IMR-90 (cell line): Measurements from ENCODE around the gene FLNA. TPM values are rescaled to one million over a fixed set of nuclear protein-coding genes. Genes with fewer than 3 reads are reported as not detected.

ENCODE experiments used
- ATAC-seq: fragments of 200-7000 bp; cut with Tn5 transposase; 2 replicates; pipeline ENCODE4 v1.9.1; 2020; ENCODE audit warnings: low read depth, mild to moderate bottlenecking, moderate library complexity
- BruUV-seq: library from RNA; stranded (reverse); fragments of 400-500 nt; replicated peaks from 2 replicates; lab custom pipeline; 2021; lab: Mats Ljungman, UMichigan
- CTCF ChIA-PET: fragments of 300-600 bp; formaldehyde crosslinking; extraction: SDS; loops from one replicate; lab custom pipeline; 2021; ENCODE audit warnings: antibody characterized with exemption; lab: Yijun Ruan, JAX
- POLR2A ChIA-PET: fragments of 300-600 bp; sonication (Branson Sonifier 250); formaldehyde crosslinking; loops from one replicate; lab custom pipeline; 2022; ENCODE audit warnings: antibody characterized with exemption; ENCODE audit not compliant: unreplicated experiment; lab: Charles Lee
- DNase-seq: peaks from one replicate; pipeline ENCODE4 v3.0.0; 2013
- H2AFZ ChIP-seq: replicated peaks from 2 replicates; pipeline ENCODE3; 2013; ENCODE audit warnings: low read length, mild to moderate bottlenecking; ENCODE audit not compliant: poor library complexity
- H2AK5ac ChIP-seq: 2 replicates; pipeline ENCODE4 v1.6.1; 2013; ENCODE audit warnings: low read depth, low read length, inconsistent platforms
- H2AK9ac ChIP-seq: replicated peaks from 2 replicates; pipeline ENCODE3; 2013; ENCODE audit warnings: mild to moderate bottlenecking, low read depth, low read length, moderate library complexity; ENCODE audit not compliant: poor library complexity
- H2BK120ac ChIP-seq: 2 replicates; pipeline ENCODE4 v1.6.1; 2013; ENCODE audit warnings: low read depth, low read length, inconsistent platforms
- H2BK15ac ChIP-seq: 3 replicates; pipeline ENCODE4 v1.6.1; 2013; ENCODE audit warnings: low read depth, low read length, inconsistent platforms
- H2BK20ac ChIP-seq: 2 replicates; pipeline ENCODE4 v1.6.1; 2013; ENCODE audit warnings: low read depth, mild to moderate bottlenecking, inconsistent platforms, low read length, moderate library complexity
- H2BK5ac ChIP-seq: 2 replicates; pipeline ENCODE4 v1.6.1; 2013; ENCODE audit warnings: mild to moderate bottlenecking, low read depth, low read length, inconsistent platforms; ENCODE audit not compliant: poor library complexity, severe bottlenecking
- H3K14ac ChIP-seq: replicated peaks from 2 replicates; pipeline ENCODE4 v1.6.1; 2013; ENCODE audit warnings: low read depth, low read length, inconsistent platforms
- H3K18ac ChIP-seq: 2 replicates; pipeline ENCODE4 v1.6.1; 2013; ENCODE audit warnings: low read depth, low read length, control low read depth
- H3K23ac ChIP-seq: 2 replicates; pipeline ENCODE4 v1.6.1; 2013; ENCODE audit warnings: low read depth, low read length, inconsistent platforms
- H3K27ac ChIP-seq: 2 replicates; pipeline ENCODE4 v1.5.1; 2013; ENCODE audit warnings: mild to moderate bottlenecking, control low read depth, low read length; ENCODE audit not compliant: insufficient read depth
- H3K27me3 ChIP-seq: 2 replicates; pipeline ENCODE4 v1.6.1; 2013; ENCODE audit warnings: low read length; ENCODE audit not compliant: control insufficient read depth, insufficient read depth
- H3K36me3 ChIP-seq: 2 replicates; pipeline ENCODE4 v1.6.1; 2013; ENCODE audit warnings: low read length, mixed read lengths; ENCODE audit not compliant: control insufficient read depth, insufficient read depth
- H3K4ac ChIP-seq: 2 replicates; pipeline ENCODE4 v1.6.1; 2013; ENCODE audit warnings: low read depth, low read length, inconsistent platforms
- H3K4me1 ChIP-seq: 2 replicates; pipeline ENCODE4 v1.6.1; 2013; ENCODE audit warnings: low read length, mixed read lengths; ENCODE audit not compliant: control insufficient read depth, insufficient read depth
- H3K4me2 ChIP-seq: 2 replicates; pipeline ENCODE4 v1.6.1; 2013; ENCODE audit warnings: low read depth, mild to moderate bottlenecking, control low read depth, low read length, moderate library complexity
- H3K4me3 ChIP-seq: 2 replicates; pipeline ENCODE4 v1.5.1; 2013; ENCODE audit warnings: low read depth, mild to moderate bottlenecking, control low read depth, low read length, moderate library complexity; ENCODE audit not compliant: insufficient read depth
- H3K56ac ChIP-seq: 2 replicates; pipeline ENCODE4 v1.6.1; 2013; ENCODE audit warnings: low read length, inconsistent platforms; ENCODE audit not compliant: insufficient read depth; ENCODE audit errors: extremely low read depth
- H3K79me1 ChIP-seq, 2 experiments: 2 replicates each; pipeline ENCODE4 v1.6.1; 2013; ENCODE audit warnings: low read length in 2 of 2, inconsistent platforms in 1 of 2, low read depth in 1 of 2
- H3K9ac ChIP-seq: 2 replicates; pipeline ENCODE4 v1.6.1; 2013; ENCODE audit warnings: low read depth, low read length, control low read depth
- H3K9me1 ChIP-seq: 2 replicates; pipeline ENCODE4 v1.6.1; 2013; ENCODE audit warnings: low read length, inconsistent platforms; ENCODE audit not compliant: insufficient read depth
- H3K9me3 ChIP-seq: 2 replicates; pipeline ENCODE4 v1.6.1; 2013; ENCODE audit warnings: low read length; ENCODE audit not compliant: control insufficient read depth, insufficient read depth
- H4K20me1 ChIP-seq: 2 replicates; pipeline ENCODE4 v1.6.1; 2013; ENCODE audit warnings: low read length, inconsistent platforms; ENCODE audit not compliant: insufficient read depth
- H4K5ac ChIP-seq: 2 replicates; pipeline ENCODE4 v1.6.1; 2013; ENCODE audit warnings: mild to moderate bottlenecking, low read depth, low read length, control low read depth
- H4K8ac ChIP-seq, 2 experiments: 2 replicates each; pipeline ENCODE4 v1.6.1; 2013; ENCODE audit warnings: low read depth in 2 of 2, low read length in 2 of 2, control low read depth in 1 of 2, inconsistent platforms in 1 of 2
- H4K91ac ChIP-seq: 2 replicates; pipeline ENCODE4 v1.6.1; 2013; ENCODE audit warnings: low read depth, low read length, inconsistent platforms; ENCODE audit not compliant: insufficient read depth
- CTCF ChIP-seq: conservative IDR thresholded peaks from 2 replicates; pipeline ENCODE4 v1.5.1; 2012; ENCODE audit warnings: mild to moderate bottlenecking, low read depth, low read length, improper control_type of control experiment
- SMC3 ChIP-seq: fragments of 150-350 bp; IDR thresholded peaks from 2 replicates; pipeline ENCODE4 v1.6.1; 2016; ENCODE audit warnings: low read depth, mild to moderate bottlenecking, antibody characterized with exemption, low read length, moderate library complexity
- WGBS, 2 experiments: methylation state at CpG; one replicate each; pipeline versions ENCODE4 v1.1.5 to v1.1.7; 2013; ENCODE audit warnings: missing lambda C conversion rate in 2 of 2; ENCODE audit not compliant: insufficient read length in 1 of 2; ENCODE audit errors: extremely low coverage in 2 of 2; 5-methylcytosine and 5-hydroxymethylcytosine counted together
- dilution Hi-C: fragments of 300-500 bp; cut with HindIII; formaldehyde crosslinking; loops from one replicate; pipeline ENCODE4 v1.14.3; 2018; ENCODE audit warnings: low sequenced_read_pairs; ENCODE audit not compliant: unreplicated experiment
- in situ Hi-C: fragments of 300-500 bp; cut with MboI; formaldehyde crosslinking; loops from 3 replicates; pipeline ENCODE4 v1.14.3; 2019; ENCODE audit warnings: low sequenced_read_pairs, inconsistent platforms, mixed read lengths
- intact Hi-C: fragments of 100-400 bp; cut with micrococcal nuclease; formaldehyde crosslinking; loops from 2 replicates; pipeline ENCODE4 v1.10.0; 2022
- polyA plus RNA-seq, 3 experiments: library from polyadenylated mRNA; depleted of rRNA; stranded (reverse); fragments of >200 nt; gene quantifications; 2 replicates each; pipeline ENCODE4 v1.2.3, GENCODE V29; 2012; ENCODE audit warnings: low replicate concordance in 1 of 3
- total RNA-seq: library from RNA; depleted of rRNA; stranded (reverse); fragments of >200 nt; gene quantifications from 2 replicates; pipeline ENCODE4 v1.2.3, GENCODE V29; 2012

The FLNA gene
- total and polyA plus RNA-seq, 2 of the 4 experiments (the other 2 are of a cell fraction), result 1,356 to 1,357 TPM

GRCh38 chrX:154317391-154317995 lies 56.9 kb downstream of the FLNA start:
- ChIA-PET POLR2A (no interaction called here), CTCF (no interaction called here)
- dilution Hi-C loops (no loop called here), in situ Hi-C loops (no loop called here), intact Hi-C loops (no loop called here)
- Histone ChIP-seq H3K18ac (no peak overlapping the region), H3K23ac (no peak overlapping the region), H3K4me2 (no peak overlapping the region), H2BK120ac (no peak overlapping the region), H2AK5ac (no peak overlapping the region), H2AK9ac (no peak overlapping the region), H2BK15ac (no peak overlapping the region), H3K4ac (no peak overlapping the region), H3K4me1 (no peaks in the 10 kb centered on the region), H3K9me1 (no peaks in the 10 kb centered on the region), H3K27me3 (peaks cover 24% of the 10 kb centered on the region), H3K9ac (no peak overlapping the region), H2BK5ac (no peak overlapping the region), H4K5ac (no peak overlapping the region), H3K14ac (no peak overlapping the region), H3K56ac (no peak overlapping the region), H4K20me1 (no peaks in the 10 kb centered on the region), H3K9me3 (no peaks in the 10 kb centered on the region), H3K4me3 (no peak overlapping the region), H4K8ac (no peak overlapping the region), H4K91ac (no peak overlapping the region), H3K27ac (no peak overlapping the region), H3K79me1 (no peaks in the 10 kb centered on the region), H3K36me3 (no peaks in the 10 kb centered on the region), H2BK20ac (no peak overlapping the region), H2AFZ (peak overlapping the region; percentile 66)
- BruUV-seq, result no TSS peak
- TF ChIP-seq SMC3, result no peak
- TF ChIP-seq CTCF, result peak; percentile 36
- WGBS, 2 experiments, result 67% methylated on average over 3 of the region's 7 CpGs; no CpG with 5 or more reads in 1 of the 2 experiments
- DNase-seq (peak; percentile 8), ATAC-seq (peak; percentile 81; the same call in 1 of the 2 replicates)
